Activated naive CD4-positive, alpha-beta T cell treated with anti-CD3 and anti-CD28 coated beads, Interleukin-2, amount 10 ng/mL, durations not matched to agents 7 days and 5 days (primary cell): ENCODE results near the gene RNASE13.
"Not testable (repeated sequence)": the region's sequence is repeated elsewhere in the genome, so short reads cannot be mapped to it uniquely, and the experiment has no call there.

Source experiments
- CTCF ChIA-PET: fragments of 350-600 bp; sonication (Branson Sonifier 250); formaldehyde crosslinking; loops from one replicate; lab custom pipeline; 2021; ENCODE audit warnings: antibody characterized with exemption; lab: Charles Lee
- DNase-seq: peaks from one replicate; pipeline ENCODE4 v3.0.0-alpha.2; 2020
- H3K27ac Mint-ChIP-seq: one replicate; pipeline ENCODE4 v1.8.0; 2021; ENCODE audit warnings: mild to moderate bottlenecking, moderate library complexity, mixed read lengths
- H3K27me3 Mint-ChIP-seq: one replicate; pipeline ENCODE4 v1.8.0; 2021; ENCODE audit warnings: mild to moderate bottlenecking, mixed read lengths
- H3K36me3 Mint-ChIP-seq: one replicate; pipeline ENCODE4 v1.8.0; 2021; ENCODE audit warnings: mixed read lengths
- H3K4me1 Mint-ChIP-seq: one replicate; pipeline ENCODE4 v1.8.0; 2021; ENCODE audit warnings: mixed read lengths
- H3K4me3 Mint-ChIP-seq: one replicate; pipeline ENCODE4 v1.8.0; 2021; ENCODE audit warnings: mild to moderate bottlenecking, moderate library complexity, mixed read lengths
- H3K9me3 Mint-ChIP-seq: one replicate; pipeline ENCODE4 v1.8.0; 2021; ENCODE audit warnings: mixed read lengths

The RNASE13 gene

GRCh38 chr14:20989787-20990600, 44.6 kb downstream of the RNASE13 start, which contains the start of gene METTL17:
Gene METTL17, plus strand, starts transcription at chr14:20989980. Its CDS starts 23 bp downstream, at chr14:20990003.
- H3K27ac Mint-ChIP-seq: peak within 1 kb of the TSS; percentile 82
- H3K4me1 Mint-ChIP-seq: peaks cover 41% of the 10 kb centered on the region
- H3K27me3 Mint-ChIP-seq: no peaks in the 10 kb centered on the region
- H3K9me3 Mint-ChIP-seq: no peaks in the 10 kb centered on the region
- peak within 1 kb of the TSS; percentile 90 for H3K4me3 Mint-ChIP-seq
- peak; percentile 93 for DNase-seq
- peaks cover 32% of the 10 kb centered on the region for H3K36me3 Mint-ChIP-seq
- CTCF ChIA-PET: interaction anchor here (1.4 kb wide), 1 partner anchor 19 kb away, joined by 8 read pairs; no protein-coding TSS in a partner anchor

GRCh38 chr14:20989471-20989786, 45.2 kb downstream of the RNASE13 start:
- H3K9me3 Mint-ChIP-seq: no peaks in the 10 kb centered on the region
- DNase-seq: no peak
- peak overlapping the region; percentile 82 for H3K27ac Mint-ChIP-seq
- H3K4me3 Mint-ChIP-seq: peak overlapping the region; percentile 90
- no peaks in the 10 kb centered on the region for H3K27me3 Mint-ChIP-seq
- peaks cover 26% of the 10 kb centered on the region for H3K36me3 Mint-ChIP-seq
- CTCF ChIA-PET: interaction anchor here (1.0 to 1.6 kb wide), 3 partner anchors 16 to 18 kb away, joined by 6 to 8 read pairs (median 6); no protein-coding TSS in a partner anchor
- peaks cover 41% of the 10 kb centered on the region for H3K4me1 Mint-ChIP-seq

GRCh38 chr14:20988717-20989470, 45.7 kb downstream of the RNASE13 start:
- H3K4me1 Mint-ChIP-seq: peaks cover 41% of the 10 kb centered on the region
- H3K27me3 Mint-ChIP-seq: no peaks in the 10 kb centered on the region
- peak overlapping the region; percentile 11 for H3K4me3 Mint-ChIP-seq
- peak overlapping the region; percentile 68 for H3K27ac Mint-ChIP-seq
- H3K9me3 Mint-ChIP-seq: no peaks in the 10 kb centered on the region
- H3K36me3 Mint-ChIP-seq: peaks cover 22% of the 10 kb centered on the region
- DNase-seq: no peak
- CTCF ChIA-PET: interaction anchor here (1.0 to 1.6 kb wide), 4 partner anchors 8 to 18 kb away, joined by 4 to 8 read pairs (median 6); no protein-coding TSS in a partner anchor

- H3K27ac Mint-ChIP-seq: no peak overlapping the region
- peaks cover 7% of the 10 kb centered on the region for H3K36me3 Mint-ChIP-seq
- CTCF ChIA-PET: interaction anchor here (1.2 to 3.4 kb wide), 2 partner anchors 16 to 82 kb away, joined by 3 to 13 read pairs; no protein-coding TSS in a partner anchor
- H3K4me3 Mint-ChIP-seq: no peak overlapping the region
- no peaks in the 10 kb centered on the region for H3K9me3 Mint-ChIP-seq
- no peak for DNase-seq
- H3K4me1 Mint-ChIP-seq: peaks cover 34% of the 10 kb centered on the region
- H3K27me3 Mint-ChIP-seq: peaks cover 12% of the 10 kb centered on the region
Observed at GRCh38 chr14:20986811-20987210, 47.8 kb downstream of the RNASE13 start.

- H3K27me3 Mint-ChIP-seq: peaks cover 16% of the 10 kb centered on the region
- not testable (repeated sequence) for H3K9me3 Mint-ChIP-seq, H3K27ac Mint-ChIP-seq, H3K36me3 Mint-ChIP-seq, DNase-seq, H3K4me3 Mint-ChIP-seq
- H3K4me1 Mint-ChIP-seq: peaks cover 26% of the 10 kb centered on the region
- CTCF ChIA-PET: interaction anchor here (3.4 kb wide), 1 partner anchor 15 kb away, joined by 13 read pairs; no protein-coding TSS in a partner anchor
Observed at GRCh38 chr14:20985650-20986049, 49.0 kb downstream of the RNASE13 start.
